Parathyroid adenoma (tissue), 2 donors: ENCODE data around the gene EPHB2.
"Not testable (repeated sequence)": the region's sequence is repeated elsewhere in the genome, so short reads cannot be mapped to it uniquely, and the experiment has no call there.

Experiments
- H2AFZ ChIP-seq: fragments of 300-600 bp; sonication (generic); one replicate; pipeline ENCODE4 v1.7.0; 2017; ENCODE audit warnings: antibody characterized with exemption, mild to moderate bottlenecking
- H3K27ac ChIP-seq: fragments of 300-600 bp; sonication (generic); one replicate; pipeline ENCODE4 v1.7.0; 2017
- H3K27me3 ChIP-seq: fragments of 300-600 bp; sonication (generic); one replicate; pipeline ENCODE4 v1.7.0; 2017; ENCODE audit warnings: low read length; ENCODE audit not compliant: control insufficient read depth, insufficient read depth
- H3K36me3 ChIP-seq: fragments of 300-600 bp; sonication (generic); one replicate; pipeline ENCODE4 v1.7.0; 2017; ENCODE audit warnings: low read length; ENCODE audit not compliant: control insufficient read depth, insufficient read depth
- H3K4me1 ChIP-seq: fragments of 300-600 bp; sonication (generic); one replicate; pipeline ENCODE4 v1.7.0; 2017; ENCODE audit warnings: control low read depth
- H3K4me2 ChIP-seq: fragments of 300-600 bp; sonication (generic); one replicate; pipeline ENCODE4 v1.7.0; 2017; ENCODE audit warnings: low read length
- H3K4me3 ChIP-seq: fragments of 300-600 bp; sonication (generic); one replicate; pipeline ENCODE4 v1.7.0; 2017; ENCODE audit warnings: low read depth, low read length
- H3K79me2 ChIP-seq: fragments of 300-600 bp; sonication (generic); one replicate; pipeline ENCODE4 v1.7.0; 2017; ENCODE audit warnings: control low read depth
- H3K9ac ChIP-seq: fragments of 300-600 bp; sonication (generic); one replicate; pipeline ENCODE4 v1.7.0; 2017; ENCODE audit warnings: mild to moderate bottlenecking
- H3K9me3 ChIP-seq: fragments of 300-600 bp; sonication (generic); one replicate; pipeline ENCODE4 v1.7.0; 2017; ENCODE audit warnings: low read length; ENCODE audit not compliant: control insufficient read depth
- TF ChIP-seq, protein P1 (sequence below): fragments of 300-600 bp; sonication (generic); IDR thresholded peaks from one replicate; pipeline ENCODE4 v1.7.0; 2017; ENCODE audit warnings: antibody characterized with exemption, mild to moderate bottlenecking
- donor health status: primary hyperparathyroidism.

EPHB2 gene

DNA sequence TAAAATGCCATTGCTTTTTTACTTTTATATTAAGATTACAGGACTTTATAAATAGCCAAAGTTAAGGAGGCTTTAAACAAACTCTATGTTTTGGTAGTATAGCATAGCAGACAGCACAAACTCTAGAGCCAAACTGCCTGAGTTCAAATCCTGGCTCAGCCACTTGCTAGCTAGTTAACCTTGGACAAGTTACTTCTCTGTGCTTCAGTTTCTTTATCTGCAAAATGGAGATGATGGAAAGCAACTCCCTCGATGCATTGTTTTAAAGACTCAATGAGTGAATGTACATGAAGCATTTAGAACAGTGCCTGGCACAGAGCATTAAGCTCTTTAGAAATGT, 36.3 kb upstream of the EPHB2 start:
- Histone ChIP-seq H3K79me2 (no peaks in the 10 kb centered on the region), H3K27ac (no peak overlapping the region), H3K27me3 (peaks cover 2% of the 10 kb centered on the region), H3K4me1 (no peaks in the 10 kb centered on the region), H3K9me3 (no peaks in the 10 kb centered on the region), H3K4me2 (no peak overlapping the region), H2AFZ (no peak overlapping the region), H3K4me3 (no peak overlapping the region), H3K9ac (no peak overlapping the region), H3K36me3 (no peaks in the 10 kb centered on the region)
- TF ChIP-seq, protein P1, sequence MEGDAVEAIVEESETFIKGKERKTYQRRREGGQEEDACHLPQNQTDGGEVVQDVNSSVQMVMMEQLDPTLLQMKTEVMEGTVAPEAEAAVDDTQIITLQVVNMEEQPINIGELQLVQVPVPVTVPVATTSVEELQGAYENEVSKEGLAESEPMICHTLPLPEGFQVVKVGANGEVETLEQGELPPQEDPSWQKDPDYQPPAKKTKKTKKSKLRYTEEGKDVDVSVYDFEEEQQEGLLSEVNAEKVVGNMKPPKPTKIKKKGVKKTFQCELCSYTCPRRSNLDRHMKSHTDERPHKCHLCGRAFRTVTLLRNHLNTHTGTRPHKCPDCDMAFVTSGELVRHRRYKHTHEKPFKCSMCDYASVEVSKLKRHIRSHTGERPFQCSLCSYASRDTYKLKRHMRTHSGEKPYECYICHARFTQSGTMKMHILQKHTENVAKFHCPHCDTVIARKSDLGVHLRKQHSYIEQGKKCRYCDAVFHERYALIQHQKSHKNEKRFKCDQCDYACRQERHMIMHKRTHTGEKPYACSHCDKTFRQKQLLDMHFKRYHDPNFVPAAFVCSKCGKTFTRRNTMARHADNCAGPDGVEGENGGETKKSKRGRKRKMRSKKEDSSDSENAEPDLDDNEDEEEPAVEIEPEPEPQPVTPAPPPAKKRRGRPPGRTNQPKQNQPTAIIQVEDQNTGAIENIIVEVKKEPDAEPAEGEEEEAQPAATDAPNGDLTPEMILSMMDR = no peak

DNA sequence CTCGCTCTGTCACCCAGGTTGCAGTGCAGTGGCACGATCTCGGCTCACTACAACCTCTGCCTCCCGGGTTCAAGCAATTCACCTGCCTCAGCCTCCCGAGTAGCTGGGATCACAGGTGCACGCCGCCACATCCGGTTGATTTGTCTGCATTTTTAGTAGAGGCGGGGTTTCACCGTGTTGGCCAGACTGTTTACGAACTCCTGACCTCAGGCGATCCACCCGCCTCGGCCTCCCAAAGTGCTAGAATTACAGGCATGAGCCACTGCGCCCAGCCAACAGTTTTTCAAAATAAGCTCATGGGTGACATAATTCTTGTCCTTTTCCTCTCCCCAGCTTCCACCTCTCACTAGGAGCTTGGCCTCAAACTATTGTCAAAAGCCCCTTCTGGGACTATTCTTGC, 34.5 kb upstream of the EPHB2 start:
- H2AFZ ChIP-seq, H3K27me3 ChIP-seq, H3K27ac ChIP-seq, H3K9me3 ChIP-seq, H3K4me3 ChIP-seq, H3K79me2 ChIP-seq, H3K9ac ChIP-seq, H3K36me3 ChIP-seq, H3K4me1 ChIP-seq, H3K4me2 ChIP-seq: not testable (repeated sequence)

DNA sequence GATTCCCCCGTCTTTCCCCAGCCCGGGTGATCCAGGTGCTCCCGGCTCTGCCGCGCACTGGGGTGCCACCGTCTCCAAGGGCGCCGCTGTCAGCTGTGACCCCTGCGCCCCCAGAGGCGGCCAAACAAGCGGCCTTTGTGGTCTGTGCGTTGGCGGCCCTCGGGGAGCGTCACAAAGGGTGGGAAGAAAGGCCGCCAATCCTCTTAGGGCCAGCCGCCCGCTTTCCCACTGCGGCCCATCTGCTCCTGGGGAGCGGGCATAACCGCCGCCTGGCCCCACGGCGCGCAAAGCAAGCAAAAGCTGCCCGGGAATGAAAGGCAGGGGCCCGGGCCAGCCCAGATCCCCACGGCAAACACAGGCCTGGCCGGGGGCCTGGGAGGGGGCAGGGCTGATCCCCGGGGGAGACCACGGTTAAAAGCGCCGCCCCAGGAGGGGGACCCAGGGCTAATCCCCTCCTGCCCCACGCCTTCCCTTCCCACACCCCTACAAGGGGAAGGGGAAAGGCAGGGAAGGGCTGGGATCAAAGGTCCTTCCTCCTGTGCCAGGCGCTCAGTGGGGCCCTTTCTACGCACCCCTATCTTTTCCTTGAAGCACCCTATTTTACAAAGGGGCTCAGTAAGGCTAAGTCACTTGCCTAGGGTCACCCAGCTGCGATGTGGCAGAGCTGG, 33.6 kb upstream of the EPHB2 start:
- Histone ChIP-seq H3K36me3 (no peaks in the 10 kb centered on the region), H3K4me3 (no peak overlapping the region), H3K27me3 (peaks cover 2% of the 10 kb centered on the region), H3K4me2 (no peak overlapping the region), H3K4me1 (no peaks in the 10 kb centered on the region), H3K79me2 (no peaks in the 10 kb centered on the region), H2AFZ (no peak overlapping the region), H3K9ac (no peak overlapping the region), H3K9me3 (no peaks in the 10 kb centered on the region), H3K27ac (no peak overlapping the region)
- TF ChIP-seq, protein P1 = no peak

DNA sequence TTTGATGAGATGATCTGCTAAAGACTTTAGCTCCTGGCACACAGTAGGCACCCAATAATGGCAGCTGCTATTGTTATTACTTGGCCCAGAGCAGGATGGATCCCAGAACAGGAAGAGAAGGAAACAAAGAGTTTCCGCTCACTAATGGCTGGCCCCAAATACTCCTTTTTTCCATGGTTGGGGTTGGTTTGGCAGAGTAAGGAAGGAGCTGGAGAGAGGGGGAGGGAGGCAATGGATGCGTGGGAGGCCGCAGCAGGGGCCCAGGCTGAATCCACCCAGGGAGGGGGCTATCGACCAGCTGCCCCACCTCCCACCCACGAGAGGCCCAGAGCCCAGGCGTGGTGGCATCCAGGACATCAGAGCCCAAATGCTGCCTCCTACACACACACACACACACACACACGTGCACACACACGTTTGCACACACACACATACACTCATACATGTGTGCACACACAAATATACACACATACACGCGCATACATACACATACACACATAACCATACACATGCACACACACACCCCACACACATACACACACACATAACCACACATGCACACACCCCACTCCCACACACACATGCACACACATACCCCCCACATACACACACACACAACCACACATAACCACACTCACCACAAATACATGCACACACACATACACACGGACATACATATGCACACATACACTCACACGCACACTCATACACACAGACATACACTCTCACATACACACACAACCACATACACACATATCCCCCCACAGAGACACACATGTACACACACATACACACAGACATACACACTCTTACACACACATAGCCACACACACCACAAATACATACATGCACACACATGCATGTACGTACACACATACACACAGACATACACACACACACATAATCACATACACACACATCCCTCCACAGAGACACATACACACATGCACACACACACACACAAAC, 32.4 kb upstream of the EPHB2 start:
- Histone ChIP-seq H2AFZ (no peak overlapping the region), H3K4me1 (no peaks in the 10 kb centered on the region), H3K36me3 (no peaks in the 10 kb centered on the region), H3K27me3 (peaks cover 2% of the 10 kb centered on the region), H3K9ac (no peak overlapping the region), H3K9me3 (no peaks in the 10 kb centered on the region), H3K27ac (no peak overlapping the region), H3K79me2 (no peaks in the 10 kb centered on the region), H3K4me3 (no peak overlapping the region), H3K4me2 (no peak overlapping the region)
- TF ChIP-seq, protein P1 = no peak

DNA sequence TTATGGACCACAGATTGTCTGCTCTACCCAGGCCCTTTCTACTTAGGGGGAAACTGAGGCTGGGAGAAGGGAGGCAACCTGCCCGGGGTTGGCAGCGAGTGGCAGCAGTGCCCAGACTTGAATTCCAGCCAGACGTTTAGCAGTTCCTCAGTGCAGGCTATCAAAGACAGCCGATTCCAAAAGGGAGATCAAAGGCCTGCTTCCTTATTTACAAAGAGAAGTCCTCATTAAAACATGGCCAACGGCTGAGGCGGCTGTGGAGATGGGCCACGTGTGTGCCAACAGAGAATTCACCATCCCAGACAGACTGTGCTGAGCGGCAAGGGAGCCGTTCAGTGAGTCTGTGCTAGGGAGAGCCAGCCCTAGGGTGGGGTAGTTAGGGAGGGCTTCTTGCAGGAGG, 29.9 kb upstream of the EPHB2 start:
- H3K4me2 ChIP-seq = no peak overlapping the region
- H3K4me3 ChIP-seq = no peak overlapping the region
- TF ChIP-seq, protein P1 = no peak
- H3K36me3 ChIP-seq = no peaks in the 10 kb centered on the region
- no peaks in the 10 kb centered on the region for H3K79me2 ChIP-seq
- no peak overlapping the region for H3K27ac ChIP-seq
- no peak overlapping the region for H3K9ac ChIP-seq
- no peaks in the 10 kb centered on the region for H3K9me3 ChIP-seq
- H3K4me1 ChIP-seq = no peaks in the 10 kb centered on the region
- no peak overlapping the region for H2AFZ ChIP-seq
- H3K27me3 ChIP-seq = no peaks in the 10 kb centered on the region
